Peyer's patch (tissue), 4 donors: ENCODE measurements around the gene PCDHB15.
"Not testable (repeated sequence)": the region's sequence is repeated elsewhere in the genome, so short reads cannot be mapped to it uniquely, and the experiment has no call there.

Experiments
- POLR2A ChIP-seq, 2 donors: fragments of 450-650 bp; IDR thresholded peaks; one replicate each; pipeline ENCODE4 v1.5.1; 2017; ENCODE audit warnings: antibody characterized with exemption in 2 of 2, mild to moderate bottlenecking in 2 of 2, moderate library complexity in 2 of 2
- TF ChIP-seq, protein P1 (sequence below), 6 experiments: fragments of 450-650 bp in 4 of 6; fragments of 200-600 bp in 2 of 6; sonication (generic) in 1 of 6; IDR thresholded peaks; one replicate each; pipeline ENCODE4 v1.5.1; 2017 to 2019; ENCODE audit warnings: antibody characterized with exemption in 6 of 6, mild to moderate bottlenecking in 3 of 6, moderate library complexity in 1 of 6

DNA sequence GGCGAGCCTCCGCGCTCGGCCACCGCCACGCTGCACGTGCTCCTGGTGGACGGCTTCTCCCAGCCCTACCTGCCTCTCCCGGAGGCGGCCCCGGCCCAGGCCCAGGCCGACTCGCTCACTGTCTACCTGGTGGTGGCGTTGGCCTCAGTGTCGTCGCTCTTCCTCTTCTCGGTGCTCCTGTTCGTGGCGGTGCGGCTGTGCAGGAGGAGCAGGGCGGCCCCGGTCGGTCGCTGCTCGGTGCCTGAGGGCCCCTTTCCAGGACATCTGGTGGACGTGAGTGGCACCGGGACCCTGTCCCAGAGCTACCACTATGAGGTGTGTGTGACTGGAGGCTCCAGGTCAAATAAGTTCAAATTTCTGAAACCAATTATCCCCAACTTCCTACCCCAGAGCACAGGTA, 34.3 kb upstream of the PCDHB15 start:
- TF ChIP-seq POLR2A (IDR thresholded peaks at IDR 0.05), result not testable (repeated sequence)
- TF ChIP-seq, protein P1, sequence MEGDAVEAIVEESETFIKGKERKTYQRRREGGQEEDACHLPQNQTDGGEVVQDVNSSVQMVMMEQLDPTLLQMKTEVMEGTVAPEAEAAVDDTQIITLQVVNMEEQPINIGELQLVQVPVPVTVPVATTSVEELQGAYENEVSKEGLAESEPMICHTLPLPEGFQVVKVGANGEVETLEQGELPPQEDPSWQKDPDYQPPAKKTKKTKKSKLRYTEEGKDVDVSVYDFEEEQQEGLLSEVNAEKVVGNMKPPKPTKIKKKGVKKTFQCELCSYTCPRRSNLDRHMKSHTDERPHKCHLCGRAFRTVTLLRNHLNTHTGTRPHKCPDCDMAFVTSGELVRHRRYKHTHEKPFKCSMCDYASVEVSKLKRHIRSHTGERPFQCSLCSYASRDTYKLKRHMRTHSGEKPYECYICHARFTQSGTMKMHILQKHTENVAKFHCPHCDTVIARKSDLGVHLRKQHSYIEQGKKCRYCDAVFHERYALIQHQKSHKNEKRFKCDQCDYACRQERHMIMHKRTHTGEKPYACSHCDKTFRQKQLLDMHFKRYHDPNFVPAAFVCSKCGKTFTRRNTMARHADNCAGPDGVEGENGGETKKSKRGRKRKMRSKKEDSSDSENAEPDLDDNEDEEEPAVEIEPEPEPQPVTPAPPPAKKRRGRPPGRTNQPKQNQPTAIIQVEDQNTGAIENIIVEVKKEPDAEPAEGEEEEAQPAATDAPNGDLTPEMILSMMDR (IDR thresholded peaks at IDR 0.05), result not testable (repeated sequence)
